ENCODE data around the gene PLPP4.

PLPP4 gene

DNA sequence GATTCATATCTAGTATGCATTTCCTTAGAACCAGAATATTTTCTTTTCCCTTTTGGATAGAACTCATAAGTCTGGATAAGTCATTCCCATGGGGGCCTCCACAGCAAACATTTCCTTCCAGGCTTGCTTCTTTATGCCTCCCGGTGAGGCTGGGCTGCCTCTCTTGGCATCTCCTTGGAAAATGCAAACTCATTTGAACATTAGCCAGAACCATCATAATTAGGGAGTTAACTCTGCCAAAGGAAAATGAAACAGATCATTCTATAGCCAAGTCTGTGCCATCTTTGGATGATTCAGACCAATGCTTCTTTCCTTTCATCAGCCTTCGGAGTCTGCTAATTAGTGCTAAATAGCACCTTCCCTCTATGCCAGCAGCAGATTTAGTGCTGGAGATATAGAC is 81.1 kb downstream of the PLPP4 start:
- CTCF ChIA-PET, result no interaction called here
- no peaks in the 10 kb centered on the region for H3K36me3 ChIP-seq (ENCODE audit: control insufficient read depth in 2 of 2, insufficient read depth in 1 of 2, low read length in 2 of 2)
- H3K4me3 ChIP-seq (ENCODE audit: low read depth, low read length), result no peak overlapping the region
- POLR2A ChIA-PET, result no interaction called here
- TF ChIP-seq, protein P1, sequence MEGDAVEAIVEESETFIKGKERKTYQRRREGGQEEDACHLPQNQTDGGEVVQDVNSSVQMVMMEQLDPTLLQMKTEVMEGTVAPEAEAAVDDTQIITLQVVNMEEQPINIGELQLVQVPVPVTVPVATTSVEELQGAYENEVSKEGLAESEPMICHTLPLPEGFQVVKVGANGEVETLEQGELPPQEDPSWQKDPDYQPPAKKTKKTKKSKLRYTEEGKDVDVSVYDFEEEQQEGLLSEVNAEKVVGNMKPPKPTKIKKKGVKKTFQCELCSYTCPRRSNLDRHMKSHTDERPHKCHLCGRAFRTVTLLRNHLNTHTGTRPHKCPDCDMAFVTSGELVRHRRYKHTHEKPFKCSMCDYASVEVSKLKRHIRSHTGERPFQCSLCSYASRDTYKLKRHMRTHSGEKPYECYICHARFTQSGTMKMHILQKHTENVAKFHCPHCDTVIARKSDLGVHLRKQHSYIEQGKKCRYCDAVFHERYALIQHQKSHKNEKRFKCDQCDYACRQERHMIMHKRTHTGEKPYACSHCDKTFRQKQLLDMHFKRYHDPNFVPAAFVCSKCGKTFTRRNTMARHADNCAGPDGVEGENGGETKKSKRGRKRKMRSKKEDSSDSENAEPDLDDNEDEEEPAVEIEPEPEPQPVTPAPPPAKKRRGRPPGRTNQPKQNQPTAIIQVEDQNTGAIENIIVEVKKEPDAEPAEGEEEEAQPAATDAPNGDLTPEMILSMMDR (tag by site-specific recombination; IDR thresholded peaks at IDR 0.05), result no peak
- TF ChIP-seq ZNF677 (tag by site-specific recombination; IDR thresholded peaks at IDR 0.05) (no peak), ZFP37 (tag by site-specific recombination; IDR thresholded peaks at IDR 0.05) (no peak), ZNF184 (tag by site-specific recombination; IDR thresholded peaks at IDR 0.05) (no peak), ZNF48 (tag by site-specific recombination; IDR thresholded peaks at IDR 0.05) (no peak), ZNF433 (tag by site-specific recombination; IDR thresholded peaks at IDR 0.05; ENCODE audit: low read depth) (no peak), ZNF544 (tag by site-specific recombination; IDR thresholded peaks at IDR 0.05) (no peak), ZNF585B (tag by site-specific recombination; IDR thresholded peaks at IDR 0.05) (no peak), ZNF239 (tag by site-specific recombination; IDR thresholded peaks at IDR 0.05) (no peak), ZNF426 (tag by site-specific recombination; IDR thresholded peaks at IDR 0.05) (no peak), ZNF132 (tag by site-specific recombination; IDR thresholded peaks at IDR 0.05; ENCODE audit: borderline replicate concordance) (no peak), ZNF561 (tag by site-specific recombination; IDR thresholded peaks at IDR 0.05; ENCODE audit: borderline replicate concordance) (no peak), ZNF274 (IDR thresholded peaks at IDR 0.05; ENCODE audit: low read length) (no peak), ZNF274 (tag by site-specific recombination; IDR thresholded peaks at IDR 0.05; ENCODE audit: borderline replicate concordance) (no peak)
- TF ChIP-seq, protein P2, sequence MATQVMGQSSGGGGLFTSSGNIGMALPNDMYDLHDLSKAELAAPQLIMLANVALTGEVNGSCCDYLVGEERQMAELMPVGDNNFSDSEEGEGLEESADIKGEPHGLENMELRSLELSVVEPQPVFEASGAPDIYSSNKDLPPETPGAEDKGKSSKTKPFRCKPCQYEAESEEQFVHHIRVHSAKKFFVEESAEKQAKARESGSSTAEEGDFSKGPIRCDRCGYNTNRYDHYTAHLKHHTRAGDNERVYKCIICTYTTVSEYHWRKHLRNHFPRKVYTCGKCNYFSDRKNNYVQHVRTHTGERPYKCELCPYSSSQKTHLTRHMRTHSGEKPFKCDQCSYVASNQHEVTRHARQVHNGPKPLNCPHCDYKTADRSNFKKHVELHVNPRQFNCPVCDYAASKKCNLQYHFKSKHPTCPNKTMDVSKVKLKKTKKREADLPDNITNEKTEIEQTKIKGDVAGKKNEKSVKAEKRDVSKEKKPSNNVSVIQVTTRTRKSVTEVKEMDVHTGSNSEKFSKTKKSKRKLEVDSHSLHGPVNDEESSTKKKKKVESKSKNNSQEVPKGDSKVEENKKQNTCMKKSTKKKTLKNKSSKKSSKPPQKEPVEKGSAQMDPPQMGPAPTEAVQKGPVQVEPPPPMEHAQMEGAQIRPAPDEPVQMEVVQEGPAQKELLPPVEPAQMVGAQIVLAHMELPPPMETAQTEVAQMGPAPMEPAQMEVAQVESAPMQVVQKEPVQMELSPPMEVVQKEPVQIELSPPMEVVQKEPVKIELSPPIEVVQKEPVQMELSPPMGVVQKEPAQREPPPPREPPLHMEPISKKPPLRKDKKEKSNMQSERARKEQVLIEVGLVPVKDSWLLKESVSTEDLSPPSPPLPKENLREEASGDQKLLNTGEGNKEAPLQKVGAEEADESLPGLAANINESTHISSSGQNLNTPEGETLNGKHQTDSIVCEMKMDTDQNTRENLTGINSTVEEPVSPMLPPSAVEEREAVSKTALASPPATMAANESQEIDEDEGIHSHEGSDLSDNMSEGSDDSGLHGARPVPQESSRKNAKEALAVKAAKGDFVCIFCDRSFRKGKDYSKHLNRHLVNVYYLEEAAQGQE (tag by site-specific recombination; IDR thresholded peaks at IDR 0.05), result no peak
- no peaks in the 10 kb centered on the region for H3K4me1 ChIP-seq (ENCODE audit: control insufficient read depth, insufficient read depth, low read length)
- H3K9me3 ChIP-seq (ENCODE audit: control insufficient read depth, insufficient read depth, low read depth, low read length), result no peaks in the 10 kb centered on the region
- no peak overlapping the region for H3K27ac ChIP-seq (ENCODE audit: extremely low read depth, low read depth, low read length)

DNA sequence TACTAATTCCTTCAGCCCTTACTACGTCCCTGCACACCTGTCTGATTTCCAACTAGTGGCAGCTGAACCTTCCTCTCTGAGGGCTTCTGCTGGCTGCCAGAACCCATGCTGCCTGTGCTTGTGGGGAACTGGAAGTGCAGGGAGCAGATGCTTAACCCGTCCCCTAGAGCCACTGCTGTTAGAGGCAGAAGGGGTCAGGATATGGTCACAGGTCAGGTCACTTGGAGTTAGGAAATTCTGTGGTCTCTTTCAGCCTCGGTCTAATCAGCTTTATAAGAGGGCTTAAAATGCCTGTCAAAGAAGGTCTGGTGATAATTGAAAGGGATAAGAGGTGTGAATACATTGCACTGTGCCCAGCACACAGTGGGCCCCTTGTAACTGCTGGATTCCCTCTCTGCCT is 82.0 kb downstream of the PLPP4 start:
- Histone ChIP-seq H3K9me3 (ENCODE audit: control insufficient read depth, insufficient read depth, low read depth, low read length) (no peaks in the 10 kb centered on the region), H3K4me1 (ENCODE audit: control insufficient read depth, insufficient read depth, low read length) (no peaks in the 10 kb centered on the region), H3K27ac (ENCODE audit: extremely low read depth, low read depth, low read length) (no peak overlapping the region), H3K36me3 (ENCODE audit: control insufficient read depth in 2 of 2, insufficient read depth in 1 of 2, low read length in 2 of 2) (no peaks in the 10 kb centered on the region), H3K4me3 (ENCODE audit: low read depth, low read length) (no peak overlapping the region)
- ChIA-PET CTCF (no interaction called here), POLR2A (no interaction called here)
- no peak for TF ChIP-seq ZNF341 (tag by site-specific recombination; IDR thresholded peaks at IDR 0.05; ENCODE audit: low read depth)
- TF ChIP-seq, protein P3, sequence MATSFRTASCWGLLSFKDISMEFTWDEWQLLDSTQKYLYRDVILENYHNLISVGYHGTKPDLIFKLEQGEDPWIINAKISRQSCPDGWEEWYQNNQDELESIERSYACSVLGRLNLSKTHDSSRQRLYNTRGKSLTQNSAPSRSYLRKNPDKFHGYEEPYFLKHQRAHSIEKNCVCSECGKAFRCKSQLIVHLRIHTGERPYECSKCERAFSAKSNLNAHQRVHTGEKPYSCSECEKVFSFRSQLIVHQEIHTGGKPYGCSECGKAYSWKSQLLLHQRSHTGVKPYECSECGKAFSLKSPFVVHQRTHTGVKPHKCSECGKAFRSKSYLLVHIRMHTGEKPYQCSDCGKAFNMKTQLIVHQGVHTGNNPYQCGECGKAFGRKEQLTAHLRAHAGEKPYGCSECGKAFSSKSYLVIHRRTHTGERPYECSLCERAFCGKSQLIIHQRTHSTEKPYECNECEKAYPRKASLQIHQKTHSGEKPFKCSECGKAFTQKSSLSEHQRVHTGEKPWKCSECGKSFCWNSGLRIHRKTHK (tag by site-specific recombination; IDR thresholded peaks at IDR 0.05), result no peak
- TF ChIP-seq BCL11B (tag by site-specific recombination; IDR thresholded peaks at IDR 0.05; ENCODE audit: low read depth), result no peak
- TF ChIP-seq ZNF157 (tag by site-specific recombination; IDR thresholded peaks at IDR 0.05), result no peak
- TF ChIP-seq ZNF777 (tag by site-specific recombination; IDR thresholded peaks at IDR 0.05; ENCODE audit: borderline replicate concordance), result no peak
- TF ChIP-seq, protein P4, sequence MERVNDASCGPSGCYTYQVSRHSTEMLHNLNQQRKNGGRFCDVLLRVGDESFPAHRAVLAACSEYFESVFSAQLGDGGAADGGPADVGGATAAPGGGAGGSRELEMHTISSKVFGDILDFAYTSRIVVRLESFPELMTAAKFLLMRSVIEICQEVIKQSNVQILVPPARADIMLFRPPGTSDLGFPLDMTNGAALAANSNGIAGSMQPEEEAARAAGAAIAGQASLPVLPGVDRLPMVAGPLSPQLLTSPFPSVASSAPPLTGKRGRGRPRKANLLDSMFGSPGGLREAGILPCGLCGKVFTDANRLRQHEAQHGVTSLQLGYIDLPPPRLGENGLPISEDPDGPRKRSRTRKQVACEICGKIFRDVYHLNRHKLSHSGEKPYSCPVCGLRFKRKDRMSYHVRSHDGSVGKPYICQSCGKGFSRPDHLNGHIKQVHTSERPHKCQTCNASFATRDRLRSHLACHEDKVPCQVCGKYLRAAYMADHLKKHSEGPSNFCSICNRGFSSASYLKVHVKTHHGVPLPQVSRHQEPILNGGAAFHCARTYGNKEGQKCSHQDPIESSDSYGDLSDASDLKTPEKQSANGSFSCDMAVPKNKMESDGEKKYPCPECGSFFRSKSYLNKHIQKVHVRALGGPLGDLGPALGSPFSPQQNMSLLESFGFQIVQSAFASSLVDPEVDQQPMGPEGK (tag by site-specific recombination; IDR thresholded peaks at IDR 0.05), result no peak
- no peak for TF ChIP-seq ZNF596 (tag by site-specific recombination; IDR thresholded peaks at IDR 0.05)
- TF ChIP-seq ZNF658 (tag by site-specific recombination; IDR thresholded peaks at IDR 0.05), result no peak
- TF ChIP-seq, protein P5, sequence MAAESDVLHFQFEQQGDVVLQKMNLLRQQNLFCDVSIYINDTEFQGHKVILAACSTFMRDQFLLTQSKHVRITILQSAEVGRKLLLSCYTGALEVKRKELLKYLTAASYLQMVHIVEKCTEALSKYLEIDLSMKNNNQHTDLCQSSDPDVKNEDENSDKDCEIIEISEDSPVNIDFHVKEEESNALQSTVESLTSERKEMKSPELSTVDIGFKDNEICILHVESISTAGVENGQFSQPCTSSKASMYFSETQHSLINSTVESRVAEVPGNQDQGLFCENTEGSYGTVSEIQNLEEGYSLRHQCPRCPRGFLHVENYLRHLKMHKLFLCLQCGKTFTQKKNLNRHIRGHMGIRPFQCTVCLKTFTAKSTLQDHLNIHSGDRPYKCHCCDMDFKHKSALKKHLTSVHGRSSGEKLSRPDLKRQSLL (tag by site-specific recombination; IDR thresholded peaks at IDR 0.05), result no peak
- no peak for TF ChIP-seq ZNF416 (tag by site-specific recombination; IDR thresholded peaks at IDR 0.05)
- TF ChIP-seq ZNF354C (tag by site-specific recombination; IDR thresholded peaks at IDR 0.05; ENCODE audit: borderline replicate concordance, low read depth), result no peak
- no peak for TF ChIP-seq ZNF146 (tag by site-specific recombination; IDR thresholded peaks at IDR 0.05)
- no peak for TF ChIP-seq ZNF629 (tag by site-specific recombination; IDR thresholded peaks at IDR 0.05)

All from HEK293 (cell line).